Endothelial cell of umbilical vein (primary cell): ENCODE data around the gene TMPRSS9. TPM values are rescaled to one million over a fixed set of nuclear protein-coding genes. Genes with fewer than 3 reads are reported as not detected.

Experiments
- BruUV-seq: library from RNA; stranded (reverse); fragments of 400-500 nt; replicated peaks from 2 replicates; lab custom pipeline; 2021; lab: Mats Ljungman, UMichigan
- CTCF ChIA-PET: fragments of 300-600, 350-600 bp; sonication (Branson Sonifier 250); formaldehyde crosslinking; loops from one replicate; lab custom pipeline; 2021; ENCODE audit warnings: antibody characterized with exemption, inconsistent platforms; lab: Charles Lee
- POLR2A ChIA-PET: fragments of 300-600, 350-600 bp; sonication (Branson Sonifier 250); formaldehyde crosslinking; loops from one replicate; lab custom pipeline; 2021; ENCODE audit warnings: antibody characterized with exemption, inconsistent platforms; lab: Charles Lee
- DNase-seq: peaks from one replicate; pipeline ENCODE4 v3.0.0-alpha.2; 2011; ENCODE audit warnings: low read depth, low spot score
- FAIRE-seq: peaks from 2 replicates; lab custom pipeline; 2011; peaks lifted over from hg19 to GRCh38; lab: Jason Lieb, UNC
- H2AFZ ChIP-seq: 2 replicates; pipeline ENCODE4 v1.6.0; 2012; ENCODE audit warnings: low read depth, low read length, control low read depth, inconsistent platforms
- H3K27ac ChIP-seq: 2 replicates; pipeline ENCODE4 v1.5.1; 2011; ENCODE audit warnings: low read depth, mild to moderate bottlenecking, control low read depth, low read length, moderate library complexity; ENCODE audit not compliant: insufficient read depth
- H3K27me3 ChIP-seq, 2 experiments: 2 replicates each; pipeline versions ENCODE4 v1.6.0 to v1.6.1; 2011; ENCODE audit warnings: low read length in 2 of 2, mixed read lengths in 1 of 2; ENCODE audit not compliant: control insufficient read depth in 2 of 2, insufficient read depth in 2 of 2
- H3K36me3 ChIP-seq, 2 experiments: 2 replicates in 1 of 2; 3 replicates in 1 of 2; pipeline ENCODE4 v1.5.1; 2011; ENCODE audit warnings: low read length in 2 of 2, mild to moderate bottlenecking in 1 of 2, moderate library complexity in 1 of 2; ENCODE audit not compliant: control insufficient read depth in 2 of 2, insufficient read depth in 2 of 2; ENCODE audit errors: extremely low read depth in 1 of 2
- H3K4me1 ChIP-seq: 3 replicates; pipeline ENCODE4 v1.5.1; 2011; ENCODE audit warnings: mild to moderate bottlenecking, low read length; ENCODE audit not compliant: control insufficient read depth, insufficient read depth; ENCODE audit errors: extremely low read depth
- H3K4me2 ChIP-seq: 2 replicates; pipeline ENCODE4 v1.6.1; 2011; ENCODE audit warnings: low read length, control low read depth, mixed read lengths; ENCODE audit not compliant: insufficient read depth
- H3K4me3 ChIP-seq, 3 experiments: fragments of 200-600 bp in 1 of 3; sonication (generic), shearing (Covaris generic) in 1 of 3; replicated peaks in 1 of 3; 2 replicates each; pipeline ENCODE4 v1.5.1; 2011 to 2016; ENCODE audit warnings: control low read depth in 3 of 3, low read length in 3 of 3, mild to moderate bottlenecking in 2 of 3, inconsistent platforms in 1 of 3, low read depth in 1 of 3, moderate library complexity in 1 of 3; ENCODE audit not compliant: insufficient read depth in 1 of 3
- H3K79me2 ChIP-seq: 2 replicates; pipeline ENCODE4 v1.6.0; 2012; ENCODE audit warnings: low read length, inconsistent platforms; ENCODE audit not compliant: control insufficient read depth, insufficient read depth
- H3K9ac ChIP-seq: replicated peaks from 2 replicates; pipeline ENCODE3; 2011; ENCODE audit warnings: low read length, control low read depth; ENCODE audit not compliant: insufficient read depth; ENCODE audit errors: extremely low read depth
- H3K9me1 ChIP-seq: replicated peaks from 3 replicates; pipeline ENCODE4 v1.6.0; 2011; ENCODE audit warnings: mild to moderate bottlenecking, low read length; ENCODE audit not compliant: control insufficient read depth, insufficient read depth; ENCODE audit errors: extremely low read depth
- H3K9me3 ChIP-seq: replicated peaks from 2 replicates; pipeline ENCODE4 v1.5.1; 2012; ENCODE audit warnings: low read length, inconsistent platforms; ENCODE audit not compliant: control insufficient read depth, insufficient read depth
- H4K20me1 ChIP-seq: replicated peaks from 2 replicates; pipeline ENCODE3; 2011; ENCODE audit warnings: mild to moderate bottlenecking, low read length; ENCODE audit not compliant: control insufficient read depth, insufficient read depth; ENCODE audit errors: extremely low read depth
- EZH2 ChIP-seq: IDR thresholded peaks from 2 replicates; pipeline ENCODE4 v1.6.1; 2012; ENCODE audit warnings: borderline replicate concordance, low read depth, mild to moderate bottlenecking, moderate library complexity, low read length, inconsistent platforms; ENCODE audit not compliant: severe bottlenecking
- FOS ChIP-seq: IDR thresholded peaks from 2 replicates; pipeline ENCODE4 v1.6.1; 2011; ENCODE audit warnings: mild to moderate bottlenecking, low read length, moderate library complexity, borderline replicate concordance; ENCODE audit not compliant: insufficient read depth
- GATA2 ChIP-seq: IDR thresholded peaks from 2 replicates; pipeline ENCODE4 v1.7.0; 2011; ENCODE audit warnings: low read depth, mild to moderate bottlenecking, moderate library complexity, mixed read lengths, low read length; ENCODE audit not compliant: insufficient read length, insufficient read depth
- JUN ChIP-seq: IDR thresholded peaks from 2 replicates; pipeline ENCODE4 v1.6.1; 2011; ENCODE audit warnings: borderline replicate concordance, low read depth; ENCODE audit not compliant: insufficient read length, insufficient read depth
- MYC ChIP-seq: IDR thresholded peaks from one replicate; pipeline ENCODE4 v1.6.1; 2011; ENCODE audit warnings: mild to moderate bottlenecking, low read depth, low read length
- POLR2A ChIP-seq: IDR thresholded peaks from 2 replicates; pipeline ENCODE4 v1.6.1; 2012; ENCODE audit warnings: low read depth, mild to moderate bottlenecking, control low read depth, low read length
- POLR2AphosphoS5 ChIP-seq: IDR thresholded peaks from 2 replicates; pipeline ENCODE4 v1.6.1; 2012; ENCODE audit warnings: low read depth, mild to moderate bottlenecking, control low read depth, low read length, moderate library complexity; ENCODE audit not compliant: insufficient read depth
- dilution Hi-C: fragments of 300-500 bp; cut with MboI; formaldehyde crosslinking; loops from one replicate; pipeline ENCODE4 v1.15.0; 2019; ENCODE audit warnings: low sequenced_read_pairs; ENCODE audit not compliant: extremely low pct_ligation_motif_present
- intact Hi-C: fragments of 100-400 bp; cut with micrococcal nuclease; formaldehyde crosslinking; loops from one replicate; pipeline ENCODE4 v1.10.0; 2022
- polyA plus RNA-seq, 4 experiments: library from polyadenylated mRNA; depleted of rRNA in 3 of 4; stranded (reverse) in 3 of 4; unstranded in 1 of 4; fragments of >200 nt; gene quantifications; 2 replicates each; pipeline versions ENCODE4 v1.2.1 to v1.2.3, GENCODE V29; 2011 to 2012; ENCODE audit warnings: missing spikeins in 1 of 4
- total RNA-seq: library from RNA; stranded (reverse); gene quantifications from 2 replicates; pipeline ENCODE4 v1.2.3, GENCODE V29; 2021
- TF ChIP-seq, protein P1 (sequence below): IDR thresholded peaks from 2 replicates; pipeline ENCODE4 v1.6.1; 2011; ENCODE audit not compliant: insufficient read depth, insufficient read length
- TF ChIP-seq, protein P2 (sequence below), 2 donors: IDR thresholded peaks; 1 replicate in 1 of 2; 2 replicates in 1 of 2; pipeline ENCODE4 v1.5.1; 2011; ENCODE audit warnings: low read length in 2 of 2, mild to moderate bottlenecking in 2 of 2, moderate library complexity in 2 of 2, control low read depth in 1 of 2, inconsistent platforms in 1 of 2, low read depth in 1 of 2; ENCODE audit not compliant: insufficient read depth in 1 of 2; ENCODE audit errors: extremely low read depth in 1 of 2

The TMPRSS9 gene
- total and polyA plus RNA-seq, 2 donors (not counting 3 experiments of a cell fraction or from before 2014, with no cell fraction given) = not detected

DNA sequence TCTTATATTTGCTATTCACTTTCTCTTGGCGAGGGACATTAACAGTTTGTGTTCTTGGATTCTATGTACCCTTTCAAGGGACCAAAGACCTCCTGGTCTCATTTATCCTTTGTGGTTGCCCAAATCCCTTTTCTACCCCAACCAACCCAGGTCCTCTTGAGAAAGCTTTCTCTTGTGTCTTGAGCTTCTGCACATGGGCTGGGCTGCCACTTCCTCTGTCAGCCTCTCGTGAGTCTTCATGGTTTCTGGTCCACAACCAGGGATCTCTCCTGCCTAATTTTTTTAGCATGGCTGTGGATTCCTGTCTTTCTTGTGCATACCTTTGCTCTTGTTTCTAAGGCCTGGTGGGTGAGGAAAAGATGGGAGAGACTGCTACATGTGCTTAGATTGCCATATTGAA, 52.4 kb downstream of the TMPRSS9 start:
- H3K27me3 ChIP-seq = no peaks in the 10 kb centered on the region
- CTCF ChIA-PET = no interaction called here
- TF ChIP-seq POLR2A (no peak), FOS (no peak), JUN (no peak), POLR2AphosphoS5 (no peak), MYC (no peak), GATA2 (no peak), EZH2 (no peak)
- TF ChIP-seq, protein P1, sequence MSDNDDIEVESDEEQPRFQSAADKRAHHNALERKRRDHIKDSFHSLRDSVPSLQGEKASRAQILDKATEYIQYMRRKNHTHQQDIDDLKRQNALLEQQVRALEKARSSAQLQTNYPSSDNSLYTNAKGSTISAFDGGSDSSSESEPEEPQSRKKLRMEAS = no peak
- TF ChIP-seq, protein P2, sequence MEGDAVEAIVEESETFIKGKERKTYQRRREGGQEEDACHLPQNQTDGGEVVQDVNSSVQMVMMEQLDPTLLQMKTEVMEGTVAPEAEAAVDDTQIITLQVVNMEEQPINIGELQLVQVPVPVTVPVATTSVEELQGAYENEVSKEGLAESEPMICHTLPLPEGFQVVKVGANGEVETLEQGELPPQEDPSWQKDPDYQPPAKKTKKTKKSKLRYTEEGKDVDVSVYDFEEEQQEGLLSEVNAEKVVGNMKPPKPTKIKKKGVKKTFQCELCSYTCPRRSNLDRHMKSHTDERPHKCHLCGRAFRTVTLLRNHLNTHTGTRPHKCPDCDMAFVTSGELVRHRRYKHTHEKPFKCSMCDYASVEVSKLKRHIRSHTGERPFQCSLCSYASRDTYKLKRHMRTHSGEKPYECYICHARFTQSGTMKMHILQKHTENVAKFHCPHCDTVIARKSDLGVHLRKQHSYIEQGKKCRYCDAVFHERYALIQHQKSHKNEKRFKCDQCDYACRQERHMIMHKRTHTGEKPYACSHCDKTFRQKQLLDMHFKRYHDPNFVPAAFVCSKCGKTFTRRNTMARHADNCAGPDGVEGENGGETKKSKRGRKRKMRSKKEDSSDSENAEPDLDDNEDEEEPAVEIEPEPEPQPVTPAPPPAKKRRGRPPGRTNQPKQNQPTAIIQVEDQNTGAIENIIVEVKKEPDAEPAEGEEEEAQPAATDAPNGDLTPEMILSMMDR (IDR thresholded peaks at IDR 0.05; ENCODE audit: extremely low read depth in 1 of 2, insufficient read depth in 1 of 2, low read depth in 1 of 2, low read length in 2 of 2) = no peak
- no peaks in the 10 kb centered on the region for H4K20me1 ChIP-seq
- peaks cover 0 to 1% of the 10 kb centered on the region in 2 experiments for H3K36me3 ChIP-seq
- H3K4me2 ChIP-seq = no peak overlapping the region
- no peaks in the 10 kb centered on the region for H3K79me2 ChIP-seq
- H3K9me1 ChIP-seq = no peaks in the 10 kb centered on the region
- H3K27ac ChIP-seq = no peak overlapping the region
- intact Hi-C loops (no loop called here), dilution Hi-C loops (no loop called here)
- no peaks in the 10 kb centered on the region for H3K9me3 ChIP-seq
- H3K9ac ChIP-seq = no peak overlapping the region
- DNase-seq (no peak), FAIRE-seq (no peak)
- BruUV-seq = no TSS peak
- H3K4me1 ChIP-seq = peaks cover 2% of the 10 kb centered on the region
- POLR2A ChIA-PET = no interaction called here
- no peak overlapping the region for H3K4me3 ChIP-seq
- H2AFZ ChIP-seq = no peak overlapping the region
